ENCODE results near the gene ZDHHC20.

ZDHHC20 gene

GRCh38 chr13:21359855-21360254, 99.2 kb downstream of the ZDHHC20 start:
- DNase-seq, result no peak

- DNase-seq, result no peak
Observed at GRCh38 chr13:21355304-21355703, 103.8 kb downstream of the ZDHHC20 start.

GRCh38 chr13:21354721-21355120, 104.4 kb downstream of the ZDHHC20 start:
- DNase-seq, result no peak

- no peak for DNase-seq
Observed at GRCh38 chr13:21348488-21349120, 110.5 kb downstream of the ZDHHC20 start.

GRCh38 chr13:21347753-21348318, 111.3 kb downstream of the ZDHHC20 start:
- no peak for DNase-seq

- DNase-seq, result peak; percentile 27 to 33
Observed at GRCh38 chr13:21344662-21345176, 114.4 kb downstream of the ZDHHC20 start.

- no peak for DNase-seq
Observed at GRCh38 chr13:21343659-21344058, 115.4 kb downstream of the ZDHHC20 start.

- no peak for DNase-seq
Observed at GRCh38 chr13:21342699-21343442, 116.2 kb downstream of the ZDHHC20 start.

- no peak for DNase-seq
Observed at GRCh38 chr13:21341637-21342422, 117.3 kb downstream of the ZDHHC20 start.

GRCh38 chr13:21338639-21339278, 120.3 kb downstream of the ZDHHC20 start:
- no peak for DNase-seq

- DNase-seq, result no peak
Observed at GRCh38 chr13:21338156-21338555, 120.9 kb downstream of the ZDHHC20 start.

- DNase-seq, result no peak
Observed at GRCh38 chr13:21336609-21337349, 122.3 kb downstream of the ZDHHC20 start.

- no peak for DNase-seq
Observed at GRCh38 chr13:21333186-21333585, 125.9 kb downstream of the ZDHHC20 start.

GRCh38 chr13:21330126-21330861, 128.8 kb downstream of the ZDHHC20 start:
- DNase-seq, result peak in 1 of 2 donors; percentile 14

- no peak for DNase-seq
Observed at GRCh38 chr13:21328836-21329477, 130.1 kb downstream of the ZDHHC20 start.

GRCh38 chr13:21328201-21328600, 130.9 kb downstream of the ZDHHC20 start:
- no peak for DNase-seq

- DNase-seq, result peak in 1 of 2 donors; percentile 16
Observed at GRCh38 chr13:21326155-21327031, 132.7 kb downstream of the ZDHHC20 start.

- DNase-seq, result no peak
Observed at GRCh38 chr13:21324803-21325202, 134.3 kb downstream of the ZDHHC20 start.

- DNase-seq, result no peak
Observed at GRCh38 chr13:21322988-21323387, 136.1 kb downstream of the ZDHHC20 start.
